Astrocyte (in vitro differentiated cells and primary cell): ENCODE data around the gene DGUOK.

ENCODE experiments used
- CTCF ChIP-seq: IDR thresholded peaks from 2 replicates; pipeline ENCODE4 v1.5.1; 2011; ENCODE audit warnings: low read depth, mild to moderate bottlenecking, inconsistent platforms, low read length, moderate library complexity; ENCODE audit not compliant: insufficient read depth
- EZH2 ChIP-seq: IDR thresholded peaks from 2 replicates; pipeline ENCODE4 v1.6.1; 2012; ENCODE audit warnings: mild to moderate bottlenecking, low read length, inconsistent platforms; ENCODE audit not compliant: insufficient read depth

- TF ChIP-seq CTCF (no peak), EZH2 (no peak)
Observed at GRCh38 chr2:73975731-73976130, 49.1 kb downstream of the DGUOK start.
